Stimulated activated memory B cell treated with anti-CD40 and anti-IgM and Interleukin-4, amounts not matched to agents 10 μg/mL and 1 μg/mL and 100 μg/mL, for 72 hours (primary cell): ENCODE measurements around the gene FBLN2.

ENCODE experiments used
- ATAC-seq: fragments of 150-1000 bp; cut with Tn5 transposase; 2 replicates; pipeline ENCODE4 v1.10.0; 2021
- H3K27ac Mint-ChIP-seq: one replicate; pipeline ENCODE4 v1.8.0; 2022; ENCODE audit warnings: mild to moderate bottlenecking, mixed read lengths
- H3K27me3 Mint-ChIP-seq: one replicate; pipeline ENCODE4 v1.8.0; 2022; ENCODE audit warnings: mixed read lengths
- H3K36me3 Mint-ChIP-seq: one replicate; pipeline ENCODE4 v1.8.0; 2022; ENCODE audit warnings: mixed read lengths
- H3K4me1 Mint-ChIP-seq: one replicate; pipeline ENCODE4 v1.8.0; 2022; ENCODE audit warnings: mixed read lengths
- H3K4me3 Mint-ChIP-seq: one replicate; pipeline ENCODE4 v1.8.0; 2022; ENCODE audit warnings: mild to moderate bottlenecking, moderate library complexity, mixed read lengths
- H3K9me3 Mint-ChIP-seq: one replicate; pipeline ENCODE4 v1.8.0; 2022; ENCODE audit warnings: mixed read lengths

FBLN2 gene

GRCh38 chr3:13536432-13536831 is 12.5 kb upstream of the FBLN2 start:
- H3K36me3 Mint-ChIP-seq = no peaks in the 10 kb centered on the region
- no peak overlapping the region for H3K27ac Mint-ChIP-seq
- no peaks in the 10 kb centered on the region for H3K9me3 Mint-ChIP-seq
- peaks cover 52% of the 10 kb centered on the region for H3K27me3 Mint-ChIP-seq
- no peak for ATAC-seq
- peaks cover 6% of the 10 kb centered on the region for H3K4me1 Mint-ChIP-seq
- no peak overlapping the region for H3K4me3 Mint-ChIP-seq

DNA sequence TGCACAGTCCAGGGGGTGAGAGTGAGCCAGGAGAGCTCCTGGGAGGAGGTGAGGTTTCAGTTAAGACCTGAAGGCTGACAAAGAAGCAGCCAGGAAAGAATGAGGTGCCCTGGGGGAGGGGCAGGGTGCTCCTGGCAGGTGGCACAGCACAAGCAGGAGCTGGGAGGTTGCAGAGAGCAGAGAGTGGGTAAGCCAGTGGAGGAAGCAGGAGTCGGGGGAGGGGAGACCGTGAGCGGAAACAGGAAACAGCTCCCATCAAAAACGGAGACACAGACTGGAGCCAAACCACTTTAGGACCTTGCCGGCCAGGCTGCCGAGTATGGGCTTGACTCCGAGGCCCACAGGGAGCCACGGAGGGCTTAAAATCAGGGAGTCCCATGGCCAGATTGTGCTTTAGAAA is 12.1 kb upstream of the FBLN2 start:
- no peak for ATAC-seq
- Mint-ChIP-seq H3K4me1 (peaks cover 6% of the 10 kb centered on the region), H3K27ac (no peak overlapping the region), H3K36me3 (no peaks in the 10 kb centered on the region), H3K9me3 (no peaks in the 10 kb centered on the region), H3K4me3 (no peak overlapping the region), H3K27me3 (peaks cover 52% of the 10 kb centered on the region)

- H3K9me3 Mint-ChIP-seq = no peaks in the 10 kb centered on the region
- H3K4me3 Mint-ChIP-seq = no peak overlapping the region
- H3K27me3 Mint-ChIP-seq = peaks cover 52% of the 10 kb centered on the region
- no peak for ATAC-seq
- H3K36me3 Mint-ChIP-seq = no peaks in the 10 kb centered on the region
- no peak overlapping the region for H3K27ac Mint-ChIP-seq
- H3K4me1 Mint-ChIP-seq = peaks cover 6% of the 10 kb centered on the region
Observed at GRCh38 chr3:13537244-13537908, 11.5 kb upstream of the FBLN2 start.

- H3K27me3 Mint-ChIP-seq = peaks cover 50% of the 10 kb centered on the region
- H3K27ac Mint-ChIP-seq = no peak overlapping the region
- peaks cover 6% of the 10 kb centered on the region for H3K4me1 Mint-ChIP-seq
- no peak for ATAC-seq
- H3K36me3 Mint-ChIP-seq = no peaks in the 10 kb centered on the region
- H3K9me3 Mint-ChIP-seq = no peaks in the 10 kb centered on the region
- no peak overlapping the region for H3K4me3 Mint-ChIP-seq
Observed at GRCh38 chr3:13537909-13538296, 11.0 kb upstream of the FBLN2 start.

GRCh38 chr3:13538520-13539291 is 10.2 kb upstream of the FBLN2 start:
- Mint-ChIP-seq H3K27ac (no peak overlapping the region), H3K4me1 (peaks cover 6% of the 10 kb centered on the region), H3K36me3 (no peaks in the 10 kb centered on the region), H3K4me3 (no peak overlapping the region), H3K9me3 (no peaks in the 10 kb centered on the region), H3K27me3 (peaks cover 48% of the 10 kb centered on the region)
- ATAC-seq = no peak

DNA sequence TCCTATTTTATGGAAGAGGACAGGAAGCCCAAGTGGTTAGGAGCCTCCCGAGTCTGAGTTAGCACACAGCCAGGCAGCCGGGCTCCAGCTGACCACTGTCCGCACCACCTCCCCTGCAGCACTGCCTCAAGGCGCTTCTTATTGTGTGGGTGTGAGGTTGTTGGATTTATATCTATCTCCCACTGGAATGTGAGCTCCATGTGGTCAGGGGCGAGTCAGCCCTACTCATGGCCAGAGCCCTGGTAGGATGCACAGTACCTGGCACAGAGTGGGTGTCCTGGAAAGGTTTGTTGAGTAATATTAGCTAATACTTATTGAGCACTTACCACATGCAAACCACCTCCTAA is 9.7 kb upstream of the FBLN2 start:
- no peak for ATAC-seq
- Mint-ChIP-seq H3K4me3 (no peak overlapping the region), H3K9me3 (no peaks in the 10 kb centered on the region), H3K27ac (no peak overlapping the region), H3K4me1 (peaks cover 9% of the 10 kb centered on the region), H3K36me3 (no peaks in the 10 kb centered on the region), H3K27me3 (peaks cover 52% of the 10 kb centered on the region)

DNA sequence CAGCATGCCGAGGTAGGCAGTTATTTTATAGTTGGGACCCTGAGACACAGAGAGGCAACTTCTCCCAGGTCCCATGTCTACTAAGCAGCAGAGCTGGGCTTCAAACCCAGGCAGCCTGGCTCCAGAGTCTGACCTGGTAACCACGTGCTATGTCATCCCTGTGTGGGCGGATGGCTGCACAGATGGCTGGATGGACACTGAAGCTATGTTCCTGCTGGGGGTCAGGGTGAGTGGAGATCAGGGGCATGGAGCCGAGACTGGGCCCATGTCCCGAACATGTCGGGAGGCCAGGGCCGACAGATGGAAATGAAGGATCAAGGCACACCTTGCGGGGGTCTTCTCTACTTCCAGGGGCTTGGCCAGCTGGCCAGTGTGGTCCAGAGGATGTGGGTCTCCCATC is 9.3 kb upstream of the FBLN2 start:
- Mint-ChIP-seq H3K27me3 (peaks cover 56% of the 10 kb centered on the region), H3K4me1 (peaks cover 13% of the 10 kb centered on the region), H3K9me3 (no peaks in the 10 kb centered on the region), H3K36me3 (no peaks in the 10 kb centered on the region), H3K4me3 (no peak overlapping the region), H3K27ac (no peak overlapping the region)
- no peak for ATAC-seq

- ATAC-seq = no peak
- Mint-ChIP-seq H3K27ac (no peak overlapping the region), H3K4me1 (peaks cover 19% of the 10 kb centered on the region), H3K9me3 (no peaks in the 10 kb centered on the region), H3K4me3 (no peak overlapping the region), H3K36me3 (no peaks in the 10 kb centered on the region), H3K27me3 (peaks cover 56% of the 10 kb centered on the region)
Observed at GRCh38 chr3:13540297-13540995, 8.5 kb upstream of the FBLN2 start.

DNA sequence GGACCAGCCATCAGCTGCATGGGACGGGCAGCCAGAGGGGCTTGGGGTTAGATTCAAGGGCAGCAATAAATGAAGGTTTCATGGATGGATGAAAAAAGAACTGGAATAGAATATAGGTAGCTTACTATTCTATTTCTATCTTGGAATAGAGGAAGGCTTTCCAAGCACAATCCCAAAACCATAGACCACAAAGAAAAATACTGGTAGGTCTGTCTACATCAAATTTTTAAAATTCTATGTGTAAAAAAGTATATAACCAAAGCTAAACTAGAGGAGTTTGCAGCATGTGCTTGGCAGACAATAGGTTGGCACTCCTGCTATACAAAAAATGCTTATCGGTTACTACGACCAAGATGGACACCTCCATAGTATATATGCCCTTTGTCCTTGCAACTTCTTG is 7.2 kb upstream of the FBLN2 start:
- peaks cover 17% of the 10 kb centered on the region for H3K4me1 Mint-ChIP-seq
- H3K36me3 Mint-ChIP-seq = no peaks in the 10 kb centered on the region
- ATAC-seq = no peak
- H3K27me3 Mint-ChIP-seq = peaks cover 47% of the 10 kb centered on the region
- H3K27ac Mint-ChIP-seq = no peak overlapping the region
- H3K9me3 Mint-ChIP-seq = no peaks in the 10 kb centered on the region
- no peak overlapping the region for H3K4me3 Mint-ChIP-seq

DNA sequence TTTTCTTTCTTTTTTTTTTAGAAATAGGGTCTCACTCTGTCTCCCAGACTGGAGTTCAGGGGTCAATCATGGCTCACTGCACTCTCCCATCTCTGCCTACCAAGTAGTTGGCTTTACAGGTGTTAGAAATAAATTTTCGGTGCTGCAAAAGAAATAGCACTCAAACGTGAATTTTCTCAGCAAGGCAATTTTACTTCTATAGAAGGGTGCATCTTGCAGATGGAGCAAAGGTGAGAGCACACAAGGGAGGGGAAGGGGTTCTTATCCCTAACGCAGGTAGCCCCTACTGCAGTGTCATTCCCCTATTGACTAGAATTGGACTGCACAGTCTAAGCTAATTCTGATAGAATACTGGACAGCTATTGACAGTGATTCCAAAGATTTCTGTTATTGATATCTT is 6.8 kb upstream of the FBLN2 start:
- H3K4me1 Mint-ChIP-seq = peaks cover 13% of the 10 kb centered on the region
- no peak overlapping the region for H3K4me3 Mint-ChIP-seq
- ATAC-seq = no peak
- H3K27me3 Mint-ChIP-seq = peaks cover 43% of the 10 kb centered on the region
- no peaks in the 10 kb centered on the region for H3K36me3 Mint-ChIP-seq
- H3K9me3 Mint-ChIP-seq = no peaks in the 10 kb centered on the region
- no peak overlapping the region for H3K27ac Mint-ChIP-seq

DNA sequence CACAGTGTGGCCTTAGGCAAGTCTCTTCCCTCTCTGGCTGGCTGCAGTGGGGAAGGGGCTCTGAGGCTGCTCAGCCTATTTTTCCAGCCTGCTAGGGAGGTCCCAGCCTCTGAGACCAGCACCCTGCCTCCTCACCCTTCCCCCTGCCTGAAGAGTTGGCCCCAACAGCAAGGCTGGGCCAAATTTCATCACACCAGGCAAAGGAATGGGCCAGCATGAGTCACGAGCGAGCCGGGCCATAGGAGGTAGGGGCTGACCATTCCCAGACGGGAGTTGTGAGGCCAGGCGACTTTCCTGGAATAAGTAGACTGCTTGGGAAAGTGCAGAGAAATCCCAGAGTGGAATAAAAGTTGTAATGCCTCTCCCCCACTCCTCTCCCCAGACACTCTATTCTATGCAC is 5.7 kb upstream of the FBLN2 start:
- H3K36me3 Mint-ChIP-seq = no peaks in the 10 kb centered on the region
- peaks cover 52% of the 10 kb centered on the region for H3K27me3 Mint-ChIP-seq
- H3K9me3 Mint-ChIP-seq = no peaks in the 10 kb centered on the region
- peaks cover 17% of the 10 kb centered on the region for H3K4me1 Mint-ChIP-seq
- no peak for ATAC-seq
- no peak overlapping the region for H3K27ac Mint-ChIP-seq
- H3K4me3 Mint-ChIP-seq = no peak overlapping the region

DNA sequence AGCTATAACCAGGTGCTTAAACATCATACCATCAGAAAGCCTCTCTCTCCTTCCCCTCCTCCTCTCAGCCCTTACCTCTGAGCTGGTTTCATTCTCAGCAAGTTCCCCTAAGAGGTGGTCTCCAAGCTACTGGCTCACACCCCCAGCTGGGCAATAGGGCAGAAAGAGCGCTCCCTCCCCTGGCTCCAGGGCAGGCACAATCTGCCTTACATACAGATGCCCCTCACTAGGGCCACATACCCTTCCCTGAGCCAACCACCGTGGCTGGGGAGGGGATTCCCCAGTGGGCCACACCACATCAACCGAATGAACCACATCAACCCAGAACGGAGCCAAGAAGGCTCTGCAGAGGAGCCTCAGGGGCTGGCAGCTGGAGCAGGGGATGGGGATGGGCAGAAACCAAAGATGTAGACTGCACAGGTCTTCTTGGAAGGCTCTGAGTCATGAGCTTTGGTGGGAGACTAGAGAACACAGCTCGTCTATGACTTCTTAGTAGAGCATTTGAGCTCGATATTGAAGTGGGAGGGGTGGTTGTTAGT is 4.6 kb upstream of the FBLN2 start:
- Mint-ChIP-seq H3K27me3 (peaks cover 48% of the 10 kb centered on the region), H3K27ac (no peak overlapping the region), H3K4me3 (no peak overlapping the region), H3K9me3 (no peaks in the 10 kb centered on the region), H3K36me3 (no peaks in the 10 kb centered on the region), H3K4me1 (peaks cover 20% of the 10 kb centered on the region)
- ATAC-seq = peak; percentile 54

GRCh38 chr3:13544951-13545651 is 3.8 kb upstream of the FBLN2 start:
- H3K27ac Mint-ChIP-seq = no peak overlapping the region
- H3K36me3 Mint-ChIP-seq = no peaks in the 10 kb centered on the region
- no peak overlapping the region for H3K4me3 Mint-ChIP-seq
- H3K4me1 Mint-ChIP-seq = peaks cover 28% of the 10 kb centered on the region
- ATAC-seq = no peak
- peaks cover 48% of the 10 kb centered on the region for H3K27me3 Mint-ChIP-seq
- H3K9me3 Mint-ChIP-seq = no peaks in the 10 kb centered on the region

GRCh38 chr3:13545952-13546454 is 2.9 kb upstream of the FBLN2 start:
- peaks cover 37% of the 10 kb centered on the region for H3K4me1 Mint-ChIP-seq
- peaks cover 57% of the 10 kb centered on the region for H3K27me3 Mint-ChIP-seq
- H3K4me3 Mint-ChIP-seq = no peak overlapping the region

DNA sequence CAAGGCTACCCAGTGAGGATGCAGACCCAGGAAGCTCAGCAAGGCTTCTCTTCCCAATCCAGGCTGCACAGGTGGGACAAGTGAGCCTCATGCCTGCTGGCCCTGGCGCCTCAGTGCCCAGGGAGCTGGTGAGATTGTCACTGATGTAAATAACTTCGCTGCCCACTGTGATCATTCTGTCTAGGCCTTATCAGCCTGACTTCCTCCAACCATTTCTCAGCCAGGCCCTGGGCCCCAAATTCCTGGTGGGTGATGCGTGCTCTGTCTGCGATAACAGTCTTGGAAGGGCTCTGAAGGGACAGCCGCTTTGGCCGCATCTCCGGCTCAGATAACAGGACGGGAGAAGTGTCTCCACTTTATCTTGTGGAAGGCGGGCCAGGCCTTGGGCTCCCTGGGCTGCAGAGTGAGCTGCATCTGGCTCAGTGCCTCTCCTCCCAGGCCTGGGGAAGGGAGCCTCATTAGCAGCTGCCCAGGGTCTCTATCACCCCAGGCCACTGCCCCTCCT is 2.2 kb upstream of the FBLN2 start:
- Mint-ChIP-seq H3K9me3 (no peaks in the 10 kb centered on the region), H3K36me3 (no peaks in the 10 kb centered on the region), H3K4me1 (peaks cover 38% of the 10 kb centered on the region), H3K27me3 (peaks cover 58% of the 10 kb centered on the region), H3K4me3 (no peak overlapping the region), H3K27ac (no peak overlapping the region)
- no peak for ATAC-seq

More at GRCh38 chr3:13545952-13546454, 2.9 kb upstream of the FBLN2 start:
- H3K36me3 Mint-ChIP-seq = no peaks in the 10 kb centered on the region
- H3K27ac Mint-ChIP-seq = no peak overlapping the region
- no peak for ATAC-seq
- H3K9me3 Mint-ChIP-seq = no peaks in the 10 kb centered on the region
